GM12878 (cell line): ENCODE results near the gene DPM2. TPM values are rescaled to one million over a fixed set of nuclear protein-coding genes. Genes with fewer than 3 reads are reported as not detected.

Experiments used
- ETV6 ChIP-seq, 2 experiments: fragments of 450-650 bp in 1 of 2; IDR thresholded peaks in 1 of 2; conservative IDR thresholded peaks in 1 of 2; 2 replicates each; pipeline ENCODE4 v1.6.1; 2014; ENCODE audit warnings: antibody characterized with exemption in 1 of 2, borderline replicate concordance in 1 of 2, low read depth in 1 of 2, mild to moderate bottlenecking in 1 of 2, moderate library complexity in 1 of 2
- FOXK2 ChIP-seq: fragments of 450-650 bp; IDR thresholded peaks from 2 replicates; pipeline ENCODE4 v1.6.1; 2017; ENCODE audit warnings: mild to moderate bottlenecking, moderate library complexity
- MAX ChIP-seq: IDR thresholded peaks from 2 replicates; pipeline ENCODE4 v1.6.1; 2012; ENCODE audit warnings: low read depth, low read length, improper control_type of control experiment
- NFYA ChIP-seq: IDR thresholded peaks from 2 replicates; pipeline ENCODE4 v1.6.1; 2011; ENCODE audit warnings: low read depth, mild to moderate bottlenecking, low read length, improper control_type of control experiment, borderline replicate concordance
- NR2C1 ChIP-seq: fragments of 450-650 bp; IDR thresholded peaks from 2 replicates; pipeline ENCODE4 v1.6.1; 2017; ENCODE audit warnings: antibody characterized with exemption, mild to moderate bottlenecking, moderate library complexity
- PRDM15 ChIP-seq: fragments of 450-650 bp; formaldehyde crosslinking; IDR thresholded peaks from 2 replicates; pipeline ENCODE4 v1.4.0; 2020; ENCODE audit warnings: mild to moderate bottlenecking, moderate library complexity
- RUNX3 ChIP-seq: IDR thresholded peaks from 2 replicates; pipeline ENCODE4 v1.6.1; 2012; ENCODE audit warnings: low read length, inconsistent platforms
- SREBF1 ChIP-seq: IDR thresholded peaks from 2 replicates; pipeline ENCODE4 v1.6.1; 2012; ENCODE audit warnings: mild to moderate bottlenecking, low read length
- SREBF2 ChIP-seq: IDR thresholded peaks from 2 replicates; pipeline ENCODE4 v1.6.1; 2012; ENCODE audit warnings: mild to moderate bottlenecking, low read length
- ZNF592 ChIP-seq: fragments of 450-650 bp; IDR thresholded peaks from 2 replicates; pipeline ENCODE4 v1.6.1; 2017; ENCODE audit warnings: mild to moderate bottlenecking, moderate library complexity
- polyA plus RNA-seq, 11 experiments: library from polyadenylated mRNA; depleted of rRNA in 4 of 11; unstranded in 6 of 11; stranded (reverse) in 5 of 11; fragments of >200 nt; fragmentation: Nextera tagmentation in 4 of 11; fragmentation: Illumina TruSeq in 1 of 11; extraction: Ambion mirVana in 4 of 11; extraction: Trizol in 1 of 11; gene quantifications; 1 replicate in 1 of 11; 2 replicates in 10 of 11; pipeline versions ENCODE4 v1.2.1 to v1.2.3, GENCODE V29; 2011 to 2016; ENCODE audit warnings: inconsistent platforms in 2 of 11, missing spikeins in 2 of 11, low read depth in 1 of 11
- total RNA-seq, 4 experiments: library from RNA; depleted of rRNA in 3 of 4; stranded (reverse); fragments of >200 nt in 3 of 4; fragmentation: Illumina TruSeq in 1 of 4; extraction: Trizol in 1 of 4; gene quantifications; 2 replicates each; pipeline versions ENCODE4 v1.2.1 to v1.2.3, GENCODE V29; 2013 to 2021
- TF ChIP-seq, protein P1 (sequence below): fragments of 450-650 bp; IDR thresholded peaks from 2 replicates; pipeline ENCODE4 v1.6.1; 2017; ENCODE audit warnings: antibody characterized with exemption, mild to moderate bottlenecking, moderate library complexity
- TF ChIP-seq, protein P2 (sequence below): fragments of 450-650 bp; IDR thresholded peaks from 2 replicates; pipeline ENCODE4 v1.6.1; 2014; ENCODE audit warnings: mild to moderate bottlenecking
- TF ChIP-seq, protein P3 (sequence below): IDR thresholded peaks from 2 replicates; pipeline ENCODE4 v1.6.1; 2011; ENCODE audit warnings: mild to moderate bottlenecking, low read depth, low read length, moderate library complexity; ENCODE audit not compliant: insufficient replicate concordance

DPM2 gene
- total and polyA plus RNA-seq, 10 of the 15 experiments (the other 5 are each of a cell fraction or from before 2014, with no cell fraction given) = 22.7 to 77.9 (median 44.7) TPM

DNA sequence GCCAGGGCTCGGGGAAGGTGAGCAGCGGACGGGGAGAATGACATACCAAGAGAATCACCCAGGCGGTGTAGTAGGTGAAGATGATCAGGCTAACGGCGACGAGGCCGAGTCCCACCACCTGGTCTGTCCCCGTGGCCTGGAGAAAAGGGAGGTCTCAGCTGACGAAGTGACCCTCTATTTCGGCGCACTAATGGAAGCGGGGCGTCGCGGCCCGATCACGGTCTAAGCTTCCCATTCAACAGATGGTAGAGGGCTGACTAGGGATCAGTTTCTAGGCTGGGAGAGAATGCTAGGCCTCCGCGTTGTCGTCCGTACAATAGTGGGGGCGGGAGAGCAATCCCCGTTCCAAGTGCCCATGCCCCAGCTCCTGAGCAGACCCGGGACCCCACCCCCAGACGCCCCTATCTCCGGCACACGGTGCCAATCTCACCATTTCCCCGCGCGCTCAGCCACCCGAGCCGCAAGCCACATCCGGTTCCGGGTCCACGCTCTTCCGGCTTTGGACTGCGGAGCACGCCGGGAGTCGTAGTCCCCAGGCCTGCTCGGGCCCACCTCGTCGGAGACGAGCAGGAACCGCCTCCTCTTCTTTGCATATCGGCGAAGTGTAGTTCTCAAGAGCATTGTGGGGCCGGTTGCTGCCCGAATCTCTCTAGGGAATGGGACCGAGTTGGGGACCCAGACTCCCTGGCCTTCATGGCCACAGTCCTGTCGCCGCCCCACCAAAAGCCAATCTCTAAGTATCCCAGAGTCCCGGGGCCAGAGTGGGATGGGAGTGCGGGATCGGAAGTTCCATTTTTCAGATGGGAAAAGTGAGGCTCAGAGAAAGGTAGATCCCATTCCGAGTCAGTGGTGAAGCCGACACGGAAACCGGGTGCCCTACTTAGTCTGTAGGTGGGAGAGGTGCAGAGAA is at the start of gene DPM2 (continued):
- TF ChIP-seq, protein P1, sequence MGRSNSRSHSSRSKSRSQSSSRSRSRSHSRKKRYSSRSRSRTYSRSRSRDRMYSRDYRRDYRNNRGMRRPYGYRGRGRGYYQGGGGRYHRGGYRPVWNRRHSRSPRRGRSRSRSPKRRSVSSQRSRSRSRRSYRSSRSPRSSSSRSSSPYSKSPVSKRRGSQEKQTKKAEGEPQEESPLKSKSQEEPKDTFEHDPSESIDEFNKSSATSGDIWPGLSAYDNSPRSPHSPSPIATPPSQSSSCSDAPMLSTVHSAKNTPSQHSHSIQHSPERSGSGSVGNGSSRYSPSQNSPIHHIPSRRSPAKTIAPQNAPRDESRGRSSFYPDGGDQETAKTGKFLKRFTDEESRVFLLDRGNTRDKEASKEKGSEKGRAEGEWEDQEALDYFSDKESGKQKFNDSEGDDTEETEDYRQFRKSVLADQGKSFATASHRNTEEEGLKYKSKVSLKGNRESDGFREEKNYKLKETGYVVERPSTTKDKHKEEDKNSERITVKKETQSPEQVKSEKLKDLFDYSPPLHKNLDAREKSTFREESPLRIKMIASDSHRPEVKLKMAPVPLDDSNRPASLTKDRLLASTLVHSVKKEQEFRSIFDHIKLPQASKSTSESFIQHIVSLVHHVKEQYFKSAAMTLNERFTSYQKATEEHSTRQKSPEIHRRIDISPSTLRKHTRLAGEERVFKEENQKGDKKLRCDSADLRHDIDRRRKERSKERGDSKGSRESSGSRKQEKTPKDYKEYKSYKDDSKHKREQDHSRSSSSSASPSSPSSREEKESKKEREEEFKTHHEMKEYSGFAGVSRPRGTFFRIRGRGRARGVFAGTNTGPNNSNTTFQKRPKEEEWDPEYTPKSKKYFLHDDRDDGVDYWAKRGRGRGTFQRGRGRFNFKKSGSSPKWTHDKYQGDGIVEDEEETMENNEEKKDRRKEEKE = no peak
- TF ChIP-seq FOXK2 (no peak), PRDM15 (CRISPR knock-in tag) (no peak), MAX (peak; percentile 68), NR2C1 (peak; percentile 85), NFYA (no peak), ETV6 (conservative IDR thresholded peaks at IDR 0.05 in 1 of 2, IDR thresholded peaks at IDR 0.05 in 1 of 2; ENCODE audit: borderline replicate concordance in 1 of 2, low read depth in 1 of 2) (peak in 1 of 2 experiments; percentile 47; a peak in 1 of 4 replicates), RUNX3 (peak; percentile 96), SREBF1 (peak; percentile 60; the same call in 1 of the 2 replicates), ZNF592 (no peak), SREBF2 (peak; percentile 38; the same call in 1 of the 2 replicates)
- TF ChIP-seq, protein P2, sequence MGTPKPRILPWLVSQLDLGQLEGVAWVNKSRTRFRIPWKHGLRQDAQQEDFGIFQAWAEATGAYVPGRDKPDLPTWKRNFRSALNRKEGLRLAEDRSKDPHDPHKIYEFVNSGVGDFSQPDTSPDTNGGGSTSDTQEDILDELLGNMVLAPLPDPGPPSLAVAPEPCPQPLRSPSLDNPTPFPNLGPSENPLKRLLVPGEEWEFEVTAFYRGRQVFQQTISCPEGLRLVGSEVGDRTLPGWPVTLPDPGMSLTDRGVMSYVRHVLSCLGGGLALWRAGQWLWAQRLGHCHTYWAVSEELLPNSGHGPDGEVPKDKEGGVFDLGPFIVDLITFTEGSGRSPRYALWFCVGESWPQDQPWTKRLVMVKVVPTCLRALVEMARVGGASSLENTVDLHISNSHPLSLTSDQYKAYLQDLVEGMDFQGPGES = no peak
- TF ChIP-seq, protein P3, sequence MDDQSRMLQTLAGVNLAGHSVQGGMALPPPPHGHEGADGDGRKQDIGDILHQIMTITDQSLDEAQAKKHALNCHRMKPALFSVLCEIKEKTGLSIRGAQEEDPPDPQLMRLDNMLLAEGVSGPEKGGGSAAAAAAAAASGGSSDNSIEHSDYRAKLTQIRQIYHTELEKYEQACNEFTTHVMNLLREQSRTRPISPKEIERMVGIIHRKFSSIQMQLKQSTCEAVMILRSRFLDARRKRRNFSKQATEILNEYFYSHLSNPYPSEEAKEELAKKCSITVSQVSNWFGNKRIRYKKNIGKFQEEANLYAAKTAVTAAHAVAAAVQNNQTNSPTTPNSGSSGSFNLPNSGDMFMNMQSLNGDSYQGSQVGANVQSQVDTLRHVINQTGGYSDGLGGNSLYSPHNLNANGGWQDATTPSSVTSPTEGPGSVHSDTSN = peak; percentile 28
